GM12864 (cell line): Measurements from ENCODE around the gene DYNLL1.
"Not testable (repeated sequence)": the region's sequence is repeated elsewhere in the genome, so short reads cannot be mapped to it uniquely, and the experiment has no call there.

Source experiments
- DNase-seq: peaks from one replicate; pipeline ENCODE4 v3.0.0-alpha.2; 2011; ENCODE audit warnings: low read depth
- H3K4me3 ChIP-seq: 2 replicates; pipeline ENCODE4 v1.5.1; 2011; ENCODE audit warnings: mild to moderate bottlenecking, low read depth, low read length, control low read depth
- CTCF ChIP-seq: IDR thresholded peaks from 2 replicates; pipeline ENCODE4 v1.5.1; 2011; ENCODE audit warnings: low read depth, mild to moderate bottlenecking, moderate library complexity, low read length, control low read depth, inconsistent platforms; ENCODE audit errors: missing control alignments

DYNLL1 gene

GRCh38 chr12:120514002-120514401, 18.1 kb downstream of the DYNLL1 start:
- no peak for DNase-seq
- H3K4me3 ChIP-seq, result no peak overlapping the region
- no peak for TF ChIP-seq CTCF

- no peak overlapping the region for H3K4me3 ChIP-seq
- TF ChIP-seq CTCF, result no peak
- DNase-seq, result no peak
Observed at GRCh38 chr12:120515496-120515895, 19.6 kb downstream of the DYNLL1 start.

- not testable (repeated sequence) for H3K4me3 ChIP-seq, DNase-seq
Observed at GRCh38 chr12:120519324-120519723, 23.4 kb downstream of the DYNLL1 start.

GRCh38 chr12:120522568-120522967, 26.7 kb downstream of the DYNLL1 start:
- no peak for DNase-seq
- no peak for TF ChIP-seq CTCF
- no peak overlapping the region for H3K4me3 ChIP-seq

- no peak for TF ChIP-seq CTCF
- peak within 1 kb of the TSS; percentile 98 for H3K4me3 ChIP-seq
- peak; percentile 54 for DNase-seq
Observed at GRCh38 chr12:120528861-120529525, 33.1 kb downstream of the DYNLL1 start, which contains the start of gene COQ5. COQ5 (minus strand) TSS chr12:120529158; CDS start chr12:120529141, 17 bp downstream.

GRCh38 chr12:120529641-120530417, 33.9 kb downstream of the DYNLL1 start:
- no peak for DNase-seq

GRCh38 chr12:120530418-120530761, 34.5 kb downstream of the DYNLL1 start:
- not testable (repeated sequence) for H3K4me3 ChIP-seq

More at GRCh38 chr12:120529641-120530417, 33.9 kb downstream of the DYNLL1 start:
- TF ChIP-seq CTCF, result no peak
- H3K4me3 ChIP-seq, result peak overlapping the region; percentile 98; the same call in 1 of the 2 replicates

More at GRCh38 chr12:120530418-120530761, 34.5 kb downstream of the DYNLL1 start:
- not testable (repeated sequence) for DNase-seq
